HG03469 (cell line): ENCODE data around the gene SNTN.
"Not testable (repeated sequence)": the region's sequence is repeated elsewhere in the genome, so short reads cannot be mapped to it uniquely, and the experiment has no call there.

ENCODE experiments used
- ATAC-seq: cut with Tn5 transposase; IDR thresholded peaks from one replicate; pipeline ENCODE4 v1.9.1; 2021; ENCODE audit warnings: mild to moderate bottlenecking, moderate library complexity, moderate number of reproducible peaks; ENCODE audit not compliant: unreplicated experiment

The SNTN gene

DNA sequence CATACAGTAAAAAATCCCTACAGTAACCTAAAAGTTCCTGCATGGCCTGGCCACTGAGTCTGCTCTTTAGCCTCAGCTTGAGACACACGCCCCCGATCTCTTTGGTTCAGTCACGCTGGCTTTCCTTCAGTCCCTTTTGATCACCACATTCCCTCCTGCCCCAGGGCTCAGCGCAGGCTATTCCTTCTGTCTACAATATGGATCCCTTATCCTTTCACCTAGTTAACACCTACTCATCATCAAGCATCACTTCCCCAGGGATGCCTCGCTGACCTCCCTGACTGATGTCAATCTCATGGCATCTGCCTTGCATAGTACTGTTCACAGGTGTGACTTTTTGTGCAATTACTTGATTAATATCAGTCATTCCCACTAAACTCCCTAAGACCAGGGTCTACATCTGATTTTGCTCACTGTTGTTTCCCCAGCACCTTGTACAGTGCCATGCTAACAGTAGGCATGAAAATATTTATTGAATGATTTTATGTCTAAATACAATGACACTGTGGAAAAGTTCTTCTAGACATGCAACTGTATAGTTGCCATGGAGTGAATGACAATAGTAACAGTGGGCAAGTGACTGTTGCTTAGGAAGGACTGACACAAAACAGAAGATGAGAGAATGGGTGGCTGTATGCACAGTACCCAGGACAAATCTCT is at the start of gene SNTN:
Gene SNTN (plus strand): TSS at position 610 of the 660 bp plus-strand sequence. CDS start 13 bp downstream, at position 623.
- ATAC-seq, result no peak

DNA sequence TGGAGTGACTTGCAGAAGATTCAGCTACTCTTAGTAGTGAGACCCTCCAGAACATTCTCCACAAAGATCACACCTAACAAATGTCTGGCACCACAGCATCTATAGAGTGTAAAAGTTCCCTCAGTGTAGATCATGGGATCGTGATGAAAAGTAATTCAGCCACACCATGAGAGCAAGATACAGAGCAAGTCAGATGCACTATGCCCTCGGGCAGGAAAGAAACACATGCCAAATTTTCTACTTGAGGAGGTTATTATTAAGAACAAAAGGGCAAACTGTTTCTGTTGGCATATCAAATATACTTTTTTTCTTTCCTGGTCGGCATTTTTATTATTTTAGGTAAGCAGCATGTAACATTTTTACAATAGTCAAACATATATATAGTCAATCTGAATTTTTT is 44.8 kb upstream of the SNTN start:
- no peak for ATAC-seq

DNA sequence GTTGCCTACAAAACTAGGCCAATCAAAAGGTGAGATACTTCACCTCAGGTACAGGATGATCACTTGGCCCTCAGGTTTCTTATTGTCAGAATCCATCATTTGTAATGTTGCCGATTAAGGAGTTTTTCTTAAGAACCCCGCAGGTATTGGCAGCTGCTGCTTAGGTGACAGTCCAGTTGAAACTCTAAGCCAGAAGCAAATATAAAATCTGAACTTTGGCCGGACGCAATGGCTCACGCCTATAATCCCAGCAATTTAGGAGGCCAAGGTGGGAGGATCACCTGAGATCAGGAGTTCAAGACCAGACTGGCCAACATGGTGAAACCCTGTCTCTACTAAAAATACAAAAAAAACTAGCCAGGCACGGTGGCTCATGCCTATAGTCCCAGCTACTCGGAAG is 43.1 kb upstream of the SNTN start:
- ATAC-seq, result no peak

DNA sequence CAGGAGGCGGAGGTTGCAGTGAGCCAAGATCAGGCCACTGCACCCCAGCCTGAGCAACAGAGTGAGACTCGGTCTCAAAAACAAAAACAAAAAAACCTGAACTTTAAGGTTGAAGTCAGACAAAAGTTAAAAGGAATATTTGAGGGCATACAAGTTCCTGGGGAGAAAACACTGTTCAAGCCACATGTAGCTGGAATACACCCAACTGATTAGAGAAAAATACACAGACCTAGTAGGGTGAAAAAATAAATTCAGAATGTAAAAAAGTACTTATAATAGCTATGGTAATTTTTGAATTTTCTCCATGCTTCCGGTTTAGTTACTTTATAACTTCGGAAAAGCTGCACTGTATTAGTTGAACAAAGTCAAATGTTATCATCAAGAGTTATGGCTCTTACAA is 42.6 kb upstream of the SNTN start:
- no peak for ATAC-seq

DNA sequence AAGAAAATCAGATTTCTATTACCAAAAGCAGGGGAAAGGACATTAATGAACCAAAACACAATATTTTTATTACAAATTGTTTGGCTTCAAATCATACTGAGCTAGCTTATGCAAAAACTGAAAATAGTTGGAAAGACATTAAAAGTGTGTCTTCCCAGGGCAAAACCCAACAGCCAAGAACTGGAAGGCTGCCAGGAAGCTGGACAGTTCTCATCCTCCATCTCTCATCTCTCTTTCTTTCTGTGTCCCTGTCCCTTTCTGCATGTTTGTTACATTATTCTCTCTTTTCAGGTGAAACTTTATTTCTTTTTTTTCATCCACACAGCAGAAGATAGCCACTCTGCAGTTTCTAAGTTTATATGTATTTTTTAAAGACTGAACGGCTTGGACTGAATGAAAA is 41.1 kb upstream of the SNTN start:
- no peak for ATAC-seq

DNA sequence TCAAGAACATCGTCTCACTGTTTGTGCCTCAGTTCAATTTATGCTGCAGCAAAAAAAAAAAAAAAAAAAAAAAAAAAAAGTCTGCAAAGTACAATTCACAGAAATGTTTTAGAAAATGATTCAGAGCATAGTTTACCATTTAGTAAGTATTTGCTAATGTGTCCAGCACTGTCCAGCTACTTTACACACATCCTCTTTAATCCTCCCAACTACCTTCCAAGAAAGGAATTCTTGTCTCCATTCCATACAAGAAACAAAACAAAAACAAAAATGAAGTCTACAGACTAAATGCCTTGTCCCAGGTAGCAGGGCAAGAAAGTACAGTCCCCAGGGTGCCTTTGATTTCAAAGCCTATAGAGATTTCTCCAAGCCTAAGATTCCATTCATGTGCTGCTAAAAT is 38.9 kb upstream of the SNTN start:
- no peak for ATAC-seq

DNA sequence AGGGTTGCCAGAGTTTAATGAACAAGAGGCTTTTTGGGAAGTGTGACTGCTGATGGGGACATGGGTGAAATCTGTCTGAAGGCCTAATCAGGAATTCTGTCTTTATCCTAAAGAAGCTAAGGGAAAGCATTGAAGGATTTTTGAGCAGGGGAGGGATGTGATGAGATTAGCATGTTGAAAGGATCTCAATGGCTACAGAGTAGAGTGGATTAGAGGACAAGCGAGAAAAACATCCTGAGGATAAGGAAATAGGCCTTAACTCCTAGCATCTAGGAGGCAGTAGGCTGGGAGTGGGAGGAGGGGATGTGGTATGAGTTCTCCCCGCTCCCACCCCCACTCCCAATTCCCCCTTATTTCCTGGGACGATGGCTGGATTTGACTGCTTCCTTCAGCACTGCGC is 35.1 kb upstream of the SNTN start:
- ATAC-seq, result no peak

DNA sequence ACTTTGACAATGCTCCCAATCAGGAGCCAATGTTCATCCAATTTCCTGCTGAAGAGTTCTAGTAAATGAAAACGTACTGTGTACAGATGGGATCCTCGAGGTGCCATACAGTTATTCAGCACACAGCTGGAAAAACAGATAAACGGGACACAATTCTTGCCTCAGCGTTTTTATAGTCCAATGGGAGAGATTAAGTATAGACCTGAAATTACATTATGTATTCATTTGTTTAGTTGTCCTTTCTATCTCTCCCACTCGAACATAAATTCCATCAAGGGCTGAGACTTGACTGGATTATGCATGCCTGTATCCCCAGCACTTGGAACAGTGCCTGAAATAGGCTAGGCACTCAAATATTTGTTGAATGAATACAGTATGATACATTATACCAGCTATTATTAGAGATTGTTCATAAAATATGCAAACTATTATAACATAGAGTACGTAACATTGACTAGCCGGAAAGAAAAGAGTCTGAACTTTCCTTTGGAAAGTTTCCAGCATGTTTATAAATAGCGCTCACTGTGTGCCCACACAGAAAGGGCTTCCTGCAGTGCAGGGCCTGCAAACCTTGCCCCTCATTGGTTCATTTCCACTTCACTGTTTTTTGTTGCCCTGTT is 27.4 kb upstream of the SNTN start:
- no peak for ATAC-seq

DNA sequence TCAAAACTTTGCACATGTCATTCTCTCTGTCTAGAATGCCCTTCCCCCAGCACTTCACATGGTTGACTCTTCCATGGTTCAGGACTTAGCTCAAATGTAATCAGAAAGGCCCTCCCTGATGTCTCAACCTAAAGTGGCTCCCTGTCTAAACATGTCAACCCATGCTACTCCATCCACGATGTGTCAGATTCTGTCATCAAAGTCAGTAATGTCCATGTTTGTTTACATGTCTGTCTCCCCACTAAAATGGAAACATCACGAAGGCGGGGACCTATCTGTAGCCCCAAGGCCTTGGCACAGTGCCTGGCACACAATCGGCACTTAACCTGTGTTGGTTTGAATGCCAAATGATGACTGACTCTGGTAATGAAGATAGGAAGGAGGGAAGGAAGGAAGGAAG is 20.8 kb upstream of the SNTN start:
- no peak for ATAC-seq

DNA sequence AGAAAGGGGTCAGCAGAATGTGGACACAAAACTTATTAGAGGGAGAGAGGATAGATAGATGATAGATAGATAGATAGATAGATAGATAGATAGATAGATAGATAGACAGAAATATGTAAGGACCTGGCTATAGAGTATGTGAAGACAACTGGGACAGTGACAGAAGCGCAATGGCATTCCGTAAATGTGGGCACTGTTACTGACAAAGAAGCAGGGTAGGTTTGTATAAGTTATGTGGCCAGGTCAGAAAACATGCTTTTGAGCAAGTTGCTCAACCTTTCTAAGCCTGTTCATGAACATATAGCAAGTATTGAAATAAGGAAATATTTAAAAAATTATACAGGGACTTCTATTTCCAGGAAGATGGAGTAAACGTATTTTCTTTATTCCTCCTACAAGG is 17.3 kb upstream of the SNTN start:
- ATAC-seq, result no peak

DNA sequence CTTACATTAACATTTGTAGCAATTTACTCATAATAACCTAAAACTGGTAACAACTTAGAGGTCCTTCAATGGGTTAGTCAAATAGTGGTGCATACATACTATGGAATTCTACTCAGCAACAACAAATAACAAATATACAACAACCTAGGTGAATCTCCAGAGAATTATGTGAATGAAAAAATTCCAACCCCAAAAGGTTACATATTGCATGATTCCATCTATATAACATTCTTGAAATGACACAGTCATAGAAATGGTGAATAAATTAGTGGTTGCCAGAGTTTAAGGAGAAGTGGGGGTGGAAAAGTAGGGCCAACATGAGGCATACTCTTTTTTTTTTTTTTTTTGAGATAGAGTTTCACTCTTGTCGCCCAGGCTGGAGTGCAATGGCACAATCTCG is 12.7 kb upstream of the SNTN start:
- no peak for ATAC-seq

DNA sequence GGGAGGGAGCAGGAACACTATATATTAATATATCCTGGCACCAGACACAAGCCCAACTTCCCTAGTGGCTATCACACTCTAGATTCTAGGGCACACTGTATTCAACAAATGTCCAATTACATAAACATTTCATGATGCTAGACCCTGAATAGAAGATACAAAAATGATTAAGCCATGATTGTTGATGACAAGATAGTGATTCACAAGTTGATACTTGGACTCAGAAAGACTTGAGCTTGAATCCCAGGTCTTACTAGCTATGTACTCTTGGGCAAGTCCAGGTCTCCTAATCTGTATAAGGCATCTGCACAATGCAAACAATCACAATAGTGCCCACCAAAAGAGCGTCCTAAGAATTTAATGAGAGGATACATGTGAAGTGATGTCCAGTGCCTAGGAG is 10.0 kb upstream of the SNTN start:
- ATAC-seq, result no peak

DNA sequence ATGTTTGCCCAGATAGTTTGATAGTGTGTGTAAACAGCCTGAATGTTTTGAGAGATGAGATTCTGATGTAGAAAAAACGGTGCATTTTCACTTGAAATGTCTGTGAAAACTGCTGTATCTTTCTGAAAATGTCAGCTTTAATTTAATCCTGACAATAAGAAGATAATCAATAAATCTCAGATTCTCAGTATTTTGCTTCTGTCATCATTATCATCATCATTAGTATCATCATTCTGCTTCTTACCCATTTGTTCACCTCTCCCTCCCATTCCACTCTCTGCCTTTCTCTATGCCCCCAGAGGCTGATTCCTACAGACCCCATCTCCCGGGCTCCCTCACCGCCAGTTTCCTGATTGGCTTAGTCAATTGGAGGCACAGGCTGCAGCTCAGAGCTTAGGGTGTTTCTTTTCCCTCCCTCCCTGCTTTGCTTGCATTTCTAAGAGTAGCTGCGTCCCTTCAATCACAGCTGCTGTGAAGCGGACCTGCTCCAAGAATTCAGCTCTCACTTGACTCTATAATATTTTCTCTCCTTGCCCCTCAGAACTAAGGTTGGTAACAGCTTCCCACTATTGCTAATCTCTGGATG is 8.2 kb upstream of the SNTN start:
- ATAC-seq, result no peak

DNA sequence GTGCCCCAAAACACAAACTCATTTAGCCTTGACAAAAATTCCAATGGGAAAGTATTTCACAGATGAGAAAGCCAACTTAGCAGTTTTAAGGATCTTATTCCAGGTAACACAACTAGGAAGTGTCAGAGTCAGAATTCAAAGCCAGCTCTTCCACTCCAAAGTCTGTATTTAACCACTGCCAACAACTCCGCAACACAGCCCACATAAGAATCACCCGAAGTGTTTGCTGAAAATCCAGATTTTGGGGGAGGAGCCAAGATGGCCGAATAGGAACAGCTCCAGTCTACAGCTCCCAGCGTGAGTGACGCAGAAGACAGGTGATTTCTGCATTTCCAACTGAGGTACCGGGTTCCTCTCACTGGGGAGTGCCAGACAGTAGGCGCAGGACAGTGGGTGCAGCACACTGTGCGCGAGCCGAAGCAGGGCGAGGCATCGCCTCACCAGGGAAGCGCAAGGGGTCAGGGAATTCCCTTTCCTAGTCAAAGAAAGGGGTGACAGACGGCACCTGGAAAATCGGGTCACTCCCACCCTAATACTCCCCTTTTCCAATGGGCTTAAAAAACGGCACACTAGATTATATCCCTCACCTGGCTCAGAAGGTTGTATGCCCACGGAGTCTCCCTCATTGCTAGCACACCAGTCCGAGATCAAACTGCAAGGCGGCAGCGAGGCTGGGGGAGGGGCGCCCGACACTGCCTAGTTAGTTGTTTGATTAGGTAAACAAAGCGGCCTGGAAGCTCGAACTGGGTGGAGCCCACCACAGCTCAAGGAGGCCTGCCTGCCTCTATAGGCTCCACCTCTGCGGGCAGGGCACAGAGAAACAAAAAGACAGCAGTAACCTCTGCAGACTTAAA is 7.3 kb upstream of the SNTN start:
- ATAC-seq, result not testable (repeated sequence)

DNA sequence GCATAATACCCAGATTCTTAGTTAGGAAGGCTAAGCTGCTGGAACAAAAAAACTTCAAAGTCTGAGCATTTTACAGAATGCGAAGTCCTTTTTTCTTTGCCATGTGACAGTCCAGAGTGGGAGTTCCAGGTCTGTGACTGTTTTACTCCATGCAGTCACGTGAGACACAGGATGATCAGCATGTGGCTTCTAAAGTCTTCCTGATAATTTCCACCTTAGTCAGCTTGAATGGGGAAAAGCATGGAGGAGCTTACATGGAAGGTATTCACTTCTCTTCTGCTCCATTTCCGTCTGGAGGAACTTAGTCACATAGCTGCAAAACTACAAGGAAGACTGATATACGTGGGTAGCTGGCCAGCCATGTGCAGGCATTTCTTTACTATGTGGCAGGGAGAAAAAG is 1.7 kb downstream of the SNTN start:
- no peak for ATAC-seq

DNA sequence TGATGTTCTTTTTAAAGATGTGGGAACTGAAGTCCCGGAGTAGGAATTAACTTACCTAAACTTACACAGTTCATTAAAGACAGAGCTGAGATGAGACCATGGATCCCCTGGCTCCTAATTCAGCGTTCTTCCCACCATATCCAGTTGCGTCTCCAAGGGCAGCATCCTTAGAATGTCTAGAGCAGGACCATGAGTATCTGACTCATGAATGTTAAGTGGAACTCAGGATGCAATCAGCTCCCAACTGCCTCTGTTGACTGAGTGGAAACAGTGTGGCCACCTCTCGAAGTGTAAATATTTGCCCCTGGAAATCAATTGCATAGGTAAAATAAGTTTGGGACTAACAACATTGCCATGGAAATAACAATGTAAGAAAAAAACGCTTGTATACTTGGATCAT is 2.5 kb downstream of the SNTN start:
- ATAC-seq, result no peak

DNA sequence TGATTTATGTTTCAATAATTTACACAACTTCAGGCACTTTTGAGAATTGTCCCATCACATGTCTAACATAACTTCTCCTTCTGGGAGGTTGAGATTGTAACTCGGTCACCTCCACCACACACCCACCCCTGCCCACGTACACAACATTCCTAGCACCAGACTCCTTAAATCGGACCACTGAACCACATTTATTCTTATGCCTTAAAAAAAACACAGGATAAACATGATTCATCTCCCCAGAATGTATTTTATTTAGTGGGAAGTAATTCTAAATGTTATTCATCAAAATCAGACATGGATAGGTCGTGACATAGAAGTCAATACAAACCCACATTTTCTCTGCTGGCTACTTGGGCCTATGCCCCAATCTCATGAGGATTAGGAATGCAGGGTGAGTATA is 3.0 kb downstream of the SNTN start:
- ATAC-seq, result no peak

DNA sequence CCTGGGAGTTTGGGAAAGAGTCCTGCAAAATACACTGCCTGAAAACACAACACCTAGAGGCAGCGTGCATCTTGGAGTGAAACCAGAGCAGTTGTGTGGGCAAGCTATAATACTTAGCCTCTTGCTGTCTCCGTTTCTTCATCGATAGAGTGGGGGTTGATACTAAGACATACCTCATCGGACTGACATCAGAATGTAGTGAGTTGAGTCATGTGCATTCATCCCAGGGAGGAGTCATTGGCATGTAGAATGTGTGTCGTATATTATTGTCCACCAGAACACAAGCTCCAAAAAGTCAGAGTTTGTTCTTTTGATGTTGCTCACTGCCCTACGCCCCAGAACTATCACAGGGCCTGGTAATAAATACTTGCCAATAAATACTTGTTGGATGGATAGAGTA is 4.3 kb downstream of the SNTN start:
- ATAC-seq, result no peak

DNA sequence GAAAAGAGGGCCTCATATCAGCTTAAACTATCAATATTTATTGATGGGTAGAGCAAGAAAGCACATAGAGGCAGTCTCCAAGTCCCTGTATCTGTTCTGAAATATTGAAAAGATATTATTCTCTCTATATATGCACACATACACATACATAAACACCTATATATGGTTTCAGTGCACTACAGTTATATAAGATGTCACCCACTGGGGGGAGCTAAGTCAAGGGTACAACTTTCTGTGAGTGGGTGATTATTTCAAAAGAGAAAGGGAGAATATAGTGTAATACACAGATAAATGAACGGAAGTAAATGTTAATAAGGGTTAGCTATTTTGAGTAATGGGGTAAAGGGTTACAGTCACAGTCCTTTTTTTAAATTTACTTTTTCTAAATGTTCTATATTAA is 8.8 kb downstream of the SNTN start:
- ATAC-seq, result no peak

DNA sequence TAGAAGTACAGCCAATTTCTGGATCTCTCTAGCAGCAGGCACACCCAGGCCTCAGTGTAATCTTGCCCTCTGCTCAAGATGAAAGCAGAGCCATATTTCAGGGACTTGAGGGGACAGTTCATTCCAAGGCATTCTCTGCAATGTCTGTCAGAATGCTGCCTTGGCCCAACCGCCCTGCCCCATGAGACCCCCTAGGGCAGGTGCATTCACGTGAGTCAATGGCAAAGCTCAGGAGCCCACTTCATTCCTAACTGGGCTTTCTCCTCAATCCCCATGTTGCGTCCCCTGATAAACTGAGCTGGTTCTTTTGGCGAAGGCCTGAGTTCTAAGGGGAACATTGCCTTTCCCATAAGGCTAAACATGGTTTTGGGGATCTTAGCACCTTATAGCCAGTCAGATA is 9.5 kb downstream of the SNTN start:
- no peak for ATAC-seq

DNA sequence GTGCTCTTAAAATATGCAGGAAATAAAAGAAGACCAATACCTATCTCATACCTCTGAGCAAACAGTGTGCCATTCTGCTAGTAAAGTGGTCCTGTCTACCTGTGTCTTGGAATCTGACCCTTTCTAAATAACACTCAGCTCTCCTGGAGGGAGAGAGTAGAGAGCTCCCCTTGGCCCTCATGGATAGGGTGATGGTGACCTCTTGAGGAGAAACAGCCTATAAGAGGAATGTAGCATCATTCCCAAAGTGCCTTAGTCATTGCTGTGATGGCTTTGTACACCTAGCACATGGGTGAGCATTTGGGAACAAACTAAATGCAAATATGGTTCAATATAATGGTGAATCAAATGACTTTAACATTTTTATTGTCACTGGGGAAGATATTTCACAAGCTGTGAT is 10.0 kb downstream of the SNTN start:
- ATAC-seq, result no peak

DNA sequence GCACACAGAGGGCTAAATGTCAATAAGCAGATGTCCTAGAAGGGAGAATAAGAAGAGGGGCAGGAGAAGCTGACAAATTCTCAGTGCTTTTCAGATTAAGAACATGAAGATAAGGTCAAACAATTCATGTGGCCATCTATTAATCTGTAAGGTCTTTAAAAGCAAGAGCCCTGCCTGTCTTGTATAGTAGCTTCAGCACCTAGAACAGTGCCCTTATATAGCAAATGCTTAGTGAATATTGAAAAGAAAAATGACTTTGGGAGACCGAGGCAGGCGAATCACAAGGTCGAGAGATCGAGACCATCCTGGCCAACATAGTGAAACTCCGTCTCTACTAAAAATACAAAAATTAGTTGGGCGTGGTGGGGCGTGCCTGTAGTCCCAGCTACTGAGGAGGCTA is 18.1 kb downstream of the SNTN start:
- no peak for ATAC-seq
